OCI-LY1 (cell line): ENCODE measurements around the gene RPS6KA2.

Experiments used
- H2AFZ ChIP-seq: fragments of 200-600 bp; sonication (generic), shearing (Covaris generic); 2 replicates; pipeline ENCODE4 v1.6.0; 2014; ENCODE audit warnings: antibody characterized with exemption, mild to moderate bottlenecking, low read length
- H3F3A ChIP-seq: fragments of 200-600 bp; sonication (generic), shearing (Covaris generic); 2 replicates; pipeline ENCODE4 v1.6.0; 2014; ENCODE audit warnings: mild to moderate bottlenecking, antibody characterized with exemption, low read length, moderate library complexity; ENCODE audit not compliant: insufficient read depth
- H3K27ac ChIP-seq: fragments of 200-600 bp; sonication (generic); 2 replicates; pipeline ENCODE4 v1.5.1; 2014; ENCODE audit warnings: low read length, mixed run types, mild to moderate bottlenecking, low read depth; ENCODE audit not compliant: poor library complexity, severe bottlenecking
- H3K27me3 ChIP-seq: fragments of 200-600 bp; sonication (generic); 2 replicates; pipeline ENCODE4 v1.6.0; 2014; ENCODE audit warnings: antibody characterized with exemption, mild to moderate bottlenecking, low read length, moderate library complexity; ENCODE audit not compliant: insufficient read depth
- H3K36me3 ChIP-seq: fragments of 200-600 bp; sonication (generic); 2 replicates; pipeline ENCODE4 v1.6.1; 2014; ENCODE audit warnings: mild to moderate bottlenecking, antibody characterized with exemption, low read length, moderate library complexity, mixed read lengths; ENCODE audit not compliant: insufficient read depth
- H3K4me1 ChIP-seq: fragments of 200-600 bp; sonication (generic); 2 replicates; pipeline ENCODE4 v1.5.1; 2014; ENCODE audit warnings: mild to moderate bottlenecking, low read length, moderate library complexity; ENCODE audit not compliant: insufficient read depth, severe bottlenecking
- H3K4me2 ChIP-seq: fragments of 200-600 bp; sonication (generic), shearing (Covaris generic); 2 replicates; pipeline ENCODE4 v1.6.1; 2014; ENCODE audit warnings: low read length
- H3K4me3 ChIP-seq: fragments of 200-600 bp; sonication (generic); 2 replicates; pipeline ENCODE4 v1.5.1; 2014; ENCODE audit warnings: low read length, low read depth, mild to moderate bottlenecking, mixed read lengths; ENCODE audit not compliant: poor library complexity, severe bottlenecking
- H3K79me2 ChIP-seq: fragments of 200-600 bp; shearing (Covaris generic); 2 replicates; pipeline ENCODE4 v1.6.1; 2016; ENCODE audit warnings: mixed run types, low read length, mixed read lengths; ENCODE audit not compliant: insufficient read depth
- H3K9ac ChIP-seq: fragments of 200-600 bp; sonication (generic), shearing (Covaris generic); 2 replicates; pipeline ENCODE4 v1.6.1; 2014; ENCODE audit warnings: mild to moderate bottlenecking, low read length, mixed read lengths
- H3K9me2 ChIP-seq: fragments of 200-600 bp; sonication (generic), shearing (Covaris generic); 2 replicates; pipeline ENCODE4 v1.6.1; 2014; ENCODE audit warnings: low read depth, mild to moderate bottlenecking, low read length, mixed read lengths
- H3K9me3 ChIP-seq: fragments of 200-600 bp; shearing (Covaris generic); 2 replicates; pipeline ENCODE4 v1.6.1; 2014; ENCODE audit warnings: low read length, mixed read lengths
- H4K20me1 ChIP-seq: fragments of 200-600 bp; sonication (generic), shearing (Covaris generic); 2 replicates; pipeline ENCODE4 v1.6.0; 2016; ENCODE audit warnings: mild to moderate bottlenecking, low read length; ENCODE audit not compliant: insufficient read depth
- CTCF ChIP-seq: fragments of 200-600 bp; sonication (generic), shearing (Covaris generic); IDR thresholded peaks from 2 replicates; pipeline ENCODE4 v1.5.1; 2017; ENCODE audit warnings: mild to moderate bottlenecking, antibody characterized with exemption, low read length, moderate library complexity, mixed read lengths
- EZH2 ChIP-seq: fragments of 200-600 bp; sonication (generic), shearing (Covaris generic); IDR thresholded peaks from 2 replicates; pipeline ENCODE4 v1.8.0; 2017; ENCODE audit warnings: borderline replicate concordance, mixed run types, mild to moderate bottlenecking, antibody characterized with exemption, low read length, moderate library complexity, mixed read lengths

The RPS6KA2 gene

GRCh38 chr6:166605752-166606151, 21.3 kb downstream of the RPS6KA2 start:
- Histone ChIP-seq H3K27ac (no peak overlapping the region), H2AFZ (no peak overlapping the region), H3K9me3 (no peaks in the 10 kb centered on the region), H3K9me2 (no peaks in the 10 kb centered on the region), H3K9ac (no peak overlapping the region), H3K4me1 (no peaks in the 10 kb centered on the region), H3K27me3 (0 out of 2 replicates have a peak, but pooled peaks cover 10% of the 10 kb centered on the region), H3F3A (no peaks in the 10 kb centered on the region), H3K4me2 (no peak overlapping the region), H3K79me2 (no peaks in the 10 kb centered on the region), H4K20me1 (no peaks in the 10 kb centered on the region), H3K36me3 (no peaks in the 10 kb centered on the region), H3K4me3 (no peak overlapping the region)
- TF ChIP-seq EZH2 (no peak), CTCF (no peak)

- H2AFZ ChIP-seq, result no peak overlapping the region
- no peaks in the 10 kb centered on the region for H4K20me1 ChIP-seq
- H3K9me3 ChIP-seq, result no peaks in the 10 kb centered on the region
- no peaks in the 10 kb centered on the region for H3K9me2 ChIP-seq
- no peak overlapping the region for H3K9ac ChIP-seq
- H3K36me3 ChIP-seq, result no peaks in the 10 kb centered on the region
- no peaks in the 10 kb centered on the region for H3K79me2 ChIP-seq
- TF ChIP-seq EZH2, result no peak
- no peak for TF ChIP-seq CTCF
- no peak overlapping the region for H3K4me2 ChIP-seq
- peaks cover 10% of the 10 kb centered on the region; the same call in 1 of the 2 replicates for H3K27me3 ChIP-seq
- H3F3A ChIP-seq, result no peaks in the 10 kb centered on the region
- H3K27ac ChIP-seq, result no peak overlapping the region
- H3K4me1 ChIP-seq, result no peaks in the 10 kb centered on the region
- H3K4me3 ChIP-seq, result no peak overlapping the region
Observed at GRCh38 chr6:166604911-166605310, 22.1 kb downstream of the RPS6KA2 start.

DNA sequence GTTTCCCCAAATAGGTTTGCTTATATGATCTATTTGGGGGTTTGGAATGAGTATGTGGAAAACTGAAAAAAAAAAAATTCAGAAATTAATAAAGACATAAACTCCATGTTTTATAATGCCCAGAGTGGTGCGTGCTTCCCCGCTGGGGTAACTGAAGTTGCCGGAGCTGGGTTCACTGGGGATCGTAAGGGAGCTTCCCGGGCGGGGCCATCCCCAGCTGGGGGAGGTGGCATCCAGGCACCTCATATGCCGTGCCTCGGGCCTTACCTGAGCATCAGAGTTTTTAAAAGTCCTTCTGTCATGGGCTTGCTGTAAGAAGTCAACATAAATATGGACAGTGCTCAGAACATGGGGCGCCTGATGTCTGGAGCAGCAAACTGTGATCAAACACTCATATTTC, 22.7 kb downstream of the RPS6KA2 start:
- no peaks in the 10 kb centered on the region for H3K36me3 ChIP-seq
- no peaks in the 10 kb centered on the region for H3K9me2 ChIP-seq
- no peaks in the 10 kb centered on the region for H3K79me2 ChIP-seq
- no peaks in the 10 kb centered on the region for H3F3A ChIP-seq
- H3K27ac ChIP-seq, result no peak overlapping the region
- H2AFZ ChIP-seq, result no peak overlapping the region
- no peak overlapping the region for H3K9ac ChIP-seq
- H4K20me1 ChIP-seq, result no peaks in the 10 kb centered on the region
- no peak for TF ChIP-seq CTCF
- no peak for TF ChIP-seq EZH2
- no peak overlapping the region for H3K4me3 ChIP-seq
- H3K27me3 ChIP-seq, result peaks cover 10% of the 10 kb centered on the region; the same call in 1 of the 2 replicates
- no peak overlapping the region for H3K4me2 ChIP-seq
- H3K9me3 ChIP-seq, result no peaks in the 10 kb centered on the region
- H3K4me1 ChIP-seq, result no peaks in the 10 kb centered on the region
